Subcutaneous adipose tissue (tissue), 4 donors: Measurements from ENCODE around the gene USP28. TPM values are rescaled to one million over a fixed set of nuclear protein-coding genes. Genes with fewer than 3 reads are reported as not detected.

Experiments
- total RNA-seq, 4 donors: library from RNA; depleted of rRNA; stranded (reverse); fragments of >200 nt; gene quantifications; one replicate each; pipeline ENCODE4 v1.1.0, GENCODE V29; 2016
- TF ChIP-seq, protein P1 (sequence below): fragments of 450-650 bp; IDR thresholded peaks from one replicate; pipeline ENCODE4 v1.5.1; 2016; ENCODE audit warnings: low read depth, mild to moderate bottlenecking, control low read depth, antibody characterized with exemption, moderate library complexity

Gene USP28
- total RNA-seq, 4 donors from 2014 or later, result 15.0 to 15.5 (median 15.1) TPM

DNA sequence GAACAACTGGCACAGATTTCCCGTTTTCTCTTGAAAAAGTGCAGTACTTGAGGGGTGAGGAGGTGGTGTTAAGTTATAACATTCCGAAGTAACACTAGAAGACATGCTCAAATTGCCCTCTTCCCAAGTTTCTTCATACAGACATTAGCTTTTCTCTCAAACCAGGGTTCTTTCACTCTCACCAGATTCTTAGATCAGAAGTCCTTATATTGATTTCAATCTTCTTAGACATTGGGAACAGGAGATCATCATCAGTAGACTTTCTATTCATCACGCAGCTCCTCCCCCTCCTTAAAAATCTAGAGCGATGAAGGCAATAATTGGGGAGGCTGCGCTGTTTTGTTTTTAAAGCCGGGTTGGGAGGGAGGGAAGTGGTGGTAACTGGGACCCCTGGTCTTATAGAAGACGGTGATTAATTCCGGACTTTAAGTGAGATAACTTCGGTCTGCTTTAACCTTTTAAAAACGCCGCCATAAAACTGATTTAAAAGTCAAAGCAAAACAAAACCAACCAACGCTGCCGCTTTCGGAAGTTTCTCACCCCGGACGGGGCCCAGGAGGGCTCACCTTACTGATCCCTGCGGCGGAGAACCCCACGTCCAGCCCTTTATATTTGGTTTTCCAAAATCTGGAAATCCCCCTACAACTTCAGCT lies 665 bp downstream of the USP28 start:
- TF ChIP-seq, protein P1, sequence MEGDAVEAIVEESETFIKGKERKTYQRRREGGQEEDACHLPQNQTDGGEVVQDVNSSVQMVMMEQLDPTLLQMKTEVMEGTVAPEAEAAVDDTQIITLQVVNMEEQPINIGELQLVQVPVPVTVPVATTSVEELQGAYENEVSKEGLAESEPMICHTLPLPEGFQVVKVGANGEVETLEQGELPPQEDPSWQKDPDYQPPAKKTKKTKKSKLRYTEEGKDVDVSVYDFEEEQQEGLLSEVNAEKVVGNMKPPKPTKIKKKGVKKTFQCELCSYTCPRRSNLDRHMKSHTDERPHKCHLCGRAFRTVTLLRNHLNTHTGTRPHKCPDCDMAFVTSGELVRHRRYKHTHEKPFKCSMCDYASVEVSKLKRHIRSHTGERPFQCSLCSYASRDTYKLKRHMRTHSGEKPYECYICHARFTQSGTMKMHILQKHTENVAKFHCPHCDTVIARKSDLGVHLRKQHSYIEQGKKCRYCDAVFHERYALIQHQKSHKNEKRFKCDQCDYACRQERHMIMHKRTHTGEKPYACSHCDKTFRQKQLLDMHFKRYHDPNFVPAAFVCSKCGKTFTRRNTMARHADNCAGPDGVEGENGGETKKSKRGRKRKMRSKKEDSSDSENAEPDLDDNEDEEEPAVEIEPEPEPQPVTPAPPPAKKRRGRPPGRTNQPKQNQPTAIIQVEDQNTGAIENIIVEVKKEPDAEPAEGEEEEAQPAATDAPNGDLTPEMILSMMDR, result no peak

DNA sequence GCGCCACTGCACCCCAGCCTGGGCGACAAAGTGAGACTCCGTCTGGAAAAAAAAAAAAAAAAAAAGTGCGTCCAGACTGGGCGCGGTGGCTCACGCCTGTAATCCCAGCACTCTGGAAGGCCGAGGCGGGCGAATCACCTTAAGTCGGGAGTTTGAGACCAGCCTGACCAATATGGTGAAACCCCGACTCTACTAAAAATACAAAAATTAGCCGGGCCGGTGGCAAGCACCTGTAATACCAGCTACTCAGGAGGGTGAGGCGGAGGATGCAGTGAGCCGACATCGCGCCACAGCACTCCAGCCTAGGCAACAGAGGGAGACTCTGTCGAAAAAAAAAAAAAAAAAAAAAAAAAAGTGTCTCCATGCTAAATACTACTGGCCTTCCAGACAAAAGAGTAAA lies 1.3 kb downstream of the USP28 start:
- TF ChIP-seq, protein P1, result no peak

DNA sequence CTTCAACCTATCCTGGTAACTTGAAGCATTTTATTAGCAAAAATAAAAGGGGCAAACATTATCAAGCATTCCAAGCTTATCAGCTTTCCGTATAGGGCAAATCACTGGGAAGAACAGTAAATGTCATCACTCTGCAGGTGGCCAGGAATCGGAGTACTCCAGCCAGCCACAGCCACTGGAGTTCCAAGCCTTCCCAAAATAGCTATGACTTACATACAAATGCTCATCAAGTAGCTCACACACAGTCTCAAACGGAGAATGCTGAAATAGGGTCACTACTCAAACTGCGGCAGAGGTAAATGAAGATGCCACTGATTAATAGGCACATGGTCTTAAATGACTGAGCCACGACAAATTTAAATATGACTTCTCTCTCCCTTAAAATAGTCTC lies 2.1 kb downstream of the USP28 start:
- TF ChIP-seq, protein P1, result no peak

DNA sequence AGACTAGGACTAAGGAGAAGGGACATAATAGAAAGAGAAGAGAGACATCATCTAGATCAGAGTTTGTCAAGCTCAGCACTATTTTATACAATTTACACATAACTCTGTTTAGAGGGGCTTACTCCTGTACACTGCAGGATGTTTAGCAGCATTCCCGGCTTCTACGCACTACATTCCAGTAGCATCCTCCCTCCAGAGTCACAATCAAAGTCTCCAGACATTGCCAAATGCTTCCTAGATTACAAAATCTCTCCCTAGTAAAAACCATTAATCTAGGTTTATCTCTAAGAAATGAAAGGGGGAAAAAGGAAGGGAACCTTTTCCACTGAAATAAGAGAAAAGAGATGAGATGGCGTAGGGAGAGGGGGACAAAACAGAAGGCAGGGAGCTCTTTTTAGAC lies 4.0 kb downstream of the USP28 start:
- TF ChIP-seq, protein P1, result no peak

DNA sequence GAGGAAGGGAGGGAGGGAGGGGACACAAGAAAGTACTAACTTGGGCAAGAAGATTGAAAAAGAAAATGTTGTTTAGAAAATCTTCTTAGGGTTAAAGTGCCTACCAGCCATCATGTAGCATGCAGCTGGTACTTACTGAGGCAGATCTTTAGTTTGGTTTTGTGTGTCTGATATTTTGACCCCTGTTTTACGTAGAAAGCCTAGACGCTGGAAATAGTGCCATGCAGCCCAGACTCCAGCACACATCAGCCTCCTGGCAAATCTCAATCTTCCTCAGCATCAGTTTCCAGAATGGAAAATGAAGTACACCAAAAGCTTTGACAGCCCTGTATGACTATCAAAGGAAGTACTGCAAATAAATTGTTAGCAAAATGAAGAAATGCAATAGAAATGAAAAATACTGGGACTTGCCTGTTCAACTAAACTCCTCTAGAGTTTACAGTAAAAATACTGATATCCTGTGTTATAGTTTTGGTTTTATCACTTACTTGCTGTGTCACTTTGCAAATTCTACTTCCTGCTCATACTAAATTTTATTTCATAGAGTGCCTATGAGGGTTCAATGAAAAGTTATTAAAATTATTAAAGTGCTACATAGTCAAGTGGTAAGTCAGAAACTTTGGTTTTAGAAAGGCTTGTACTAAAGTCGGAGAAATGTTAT lies 7.4 kb downstream of the USP28 start:
- TF ChIP-seq, protein P1, result no peak

DNA sequence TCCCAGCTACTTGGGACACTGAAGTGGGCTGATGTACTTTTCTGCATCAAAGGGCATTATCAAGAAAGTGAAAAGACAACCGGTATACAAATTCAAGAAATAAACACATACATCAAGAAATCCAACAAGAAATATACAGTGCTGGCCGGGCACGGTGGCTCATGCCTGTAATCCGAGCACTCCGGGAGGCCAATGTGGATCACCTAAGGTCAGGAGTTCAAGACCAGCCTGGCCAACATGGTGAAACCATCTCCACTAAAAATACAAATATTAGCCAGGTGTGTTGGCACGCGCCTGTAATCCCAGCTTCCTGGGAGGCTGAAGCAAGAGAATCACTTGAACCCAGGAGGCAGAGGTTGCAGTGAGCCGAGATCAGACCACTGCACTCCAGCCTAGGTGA lies 9.5 kb downstream of the USP28 start:
- TF ChIP-seq, protein P1, result no peak

DNA sequence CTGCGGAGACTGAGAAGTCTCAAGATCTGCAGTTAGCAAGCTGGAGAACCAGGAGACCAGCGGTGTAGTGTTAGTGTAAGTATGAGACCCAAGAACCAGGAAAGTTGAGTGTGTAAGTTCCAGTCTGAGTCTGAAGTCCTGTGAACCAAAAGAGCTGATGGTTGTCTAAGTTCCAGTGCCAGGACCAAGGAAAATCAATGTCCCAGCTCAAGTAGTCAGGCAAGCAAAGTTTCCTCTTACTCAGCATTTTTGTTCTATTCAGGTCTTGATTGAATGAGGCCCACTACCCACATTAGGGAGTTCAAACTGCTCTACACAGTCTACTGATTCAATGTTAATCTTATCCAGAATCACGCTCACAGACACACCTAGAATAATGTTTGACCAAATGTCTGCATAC lies 11.0 kb downstream of the USP28 start:
- TF ChIP-seq, protein P1, result no peak
